Activated T-cell treated with anti-CD3 and anti-CD28 coated beads, Interleukin-2, amount 50 U/mL, for 48 hours (primary cell): ENCODE measurements around the gene ZDHHC22.

Experiments used
- DNase-seq, 2 experiments: peaks; one replicate each; pipeline ENCODE4 v3.0.0-alpha.2; 2020

The ZDHHC22 gene

GRCh38 chr14:77102154-77102553 lies 39.4 kb downstream of the ZDHHC22 start:
- DNase-seq, result no peak

- no peak for DNase-seq
These were observed 40.6 kb downstream of the ZDHHC22 start for GRCh38 chr14:77100961-77101360.

GRCh38 chr14:77099425-77100167 lies 42.0 kb downstream of the ZDHHC22 start:
- no peak for DNase-seq

GRCh38 chr14:77098529-77099353 lies 42.9 kb downstream of the ZDHHC22 start:
- DNase-seq, result no peak

GRCh38 chr14:77097700-77098528 lies 43.7 kb downstream of the ZDHHC22 start, which contains the start of gene CIPC:
TSS of gene CIPC (plus strand) at chr14:77098258. CDS start at chr14:77105709, 7,451 bp downstream.
- peak; percentile 98 to 99 for DNase-seq

GRCh38 chr14:77097006-77097699 lies 44.4 kb downstream of the ZDHHC22 start:
- no peak for DNase-seq

- peak; percentile 82 to 86 for DNase-seq
These were observed 46.8 kb downstream of the ZDHHC22 start for GRCh38 chr14:77094672-77095284.

- no peak for DNase-seq
These were observed 48.9 kb downstream of the ZDHHC22 start for GRCh38 chr14:77092676-77093075.

GRCh38 chr14:77091518-77091917 lies 50.1 kb downstream of the ZDHHC22 start:
- no peak for DNase-seq

GRCh38 chr14:77088645-77089044 lies 52.9 kb downstream of the ZDHHC22 start:
- no peak for DNase-seq

GRCh38 chr14:77088219-77088618 lies 53.4 kb downstream of the ZDHHC22 start:
- no peak for DNase-seq

- DNase-seq, result no peak
These were observed 54.0 kb downstream of the ZDHHC22 start for GRCh38 chr14:77087631-77088030.

- no peak for DNase-seq
These were observed 54.6 kb downstream of the ZDHHC22 start for GRCh38 chr14:77086951-77087350.

GRCh38 chr14:77086017-77086727 lies 55.4 kb downstream of the ZDHHC22 start:
- DNase-seq, result no peak

- no peak for DNase-seq
These were observed 56.1 kb downstream of the ZDHHC22 start for GRCh38 chr14:77085538-77085937.

GRCh38 chr14:77084985-77085384 lies 56.6 kb downstream of the ZDHHC22 start:
- no peak for DNase-seq

GRCh38 chr14:77083082-77083481 lies 58.5 kb downstream of the ZDHHC22 start:
- DNase-seq, result no peak

- DNase-seq, result no peak
These were observed 59.2 kb downstream of the ZDHHC22 start for GRCh38 chr14:77082356-77082755.
